ENCODE results near the gene PRPF40A. TPM values are rescaled to one million over a fixed set of nuclear protein-coding genes. Genes with fewer than 3 reads are reported as not detected.
A peak's percentile ranks its signal among the peaks of the same experiment; 100 is the strongest.

Gene PRPF40A
- total RNA-seq, 4 donors from 2014 or later, result 66.4 to 109 (median 82.8) TPM

GRCh38 chr2:152644189-152644873 lies 72.9 kb downstream of the PRPF40A start:
- no peak for DNase-seq (ENCODE audit: low spot score in 2 of 2)
- H3K27ac ChIP-seq, result no peak overlapping the region
- WGBS, result 96% methylated on average over 6 of the region's 6 CpGs
- H3K36me3 ChIP-seq, result peaks cover 31% of the 10 kb centered on the region
- no peaks in the 10 kb centered on the region for H3K27me3 ChIP-seq
- no peaks in the 10 kb centered on the region for H3K9me3 ChIP-seq
- H3K4me1 ChIP-seq, result peaks cover 29% of the 10 kb centered on the region
- TF ChIP-seq EP300 (IDR thresholded peaks at IDR 0.05) (no peak), POLR2A (IDR thresholded peaks at IDR 0.05) (no peak), POLR2AphosphoS5 (IDR thresholded peaks at IDR 0.05) (no peak), CTCF (IDR thresholded peaks at IDR 0.05) (no peak)
- H3K4me3 ChIP-seq, result no peak overlapping the region

GRCh38 chr2:152638590-152638989 lies 78.7 kb downstream of the PRPF40A start:
- no peak overlapping the region for H3K4me3 ChIP-seq
- TF ChIP-seq POLR2AphosphoS5 (IDR thresholded peaks at IDR 0.05), result no peak
- TF ChIP-seq EP300 (IDR thresholded peaks at IDR 0.05), result no peak
- no peak for TF ChIP-seq POLR2A (IDR thresholded peaks at IDR 0.05)
- no peak for TF ChIP-seq CTCF (IDR thresholded peaks at IDR 0.05)
- 79% methylated on average over 8 of the region's 8 CpGs for WGBS
- H3K36me3 ChIP-seq, result peaks cover 56% of the 10 kb centered on the region
- no peak for DNase-seq (ENCODE audit: low spot score in 2 of 2)
- H3K9me3 ChIP-seq, result no peaks in the 10 kb centered on the region
- H3K4me1 ChIP-seq, result no peaks in the 10 kb centered on the region
- H3K27me3 ChIP-seq, result no peaks in the 10 kb centered on the region
- no peak overlapping the region for H3K27ac ChIP-seq

GRCh38 chr2:152638056-152638455 lies 79.2 kb downstream of the PRPF40A start:
- Histone ChIP-seq H3K4me3 (no peak overlapping the region), H3K4me1 (no peaks in the 10 kb centered on the region), H3K36me3 (peaks cover 55% of the 10 kb centered on the region), H3K9me3 (no peaks in the 10 kb centered on the region), H3K27ac (no peak overlapping the region), H3K27me3 (no peaks in the 10 kb centered on the region)
- TF ChIP-seq POLR2AphosphoS5 (IDR thresholded peaks at IDR 0.05), result no peak
- TF ChIP-seq EP300 (IDR thresholded peaks at IDR 0.05), result no peak
- no peak for TF ChIP-seq POLR2A (IDR thresholded peaks at IDR 0.05)
- no peak for TF ChIP-seq CTCF (IDR thresholded peaks at IDR 0.05)
- DNase-seq (ENCODE audit: low spot score in 2 of 2), result no peak
- WGBS, result 100% methylated on average over 2 of the region's 2 CpGs

GRCh38 chr2:152637251-152637650 lies 80.0 kb downstream of the PRPF40A start:
- WGBS, result 88% methylated on average over 7 of the region's 7 CpGs
- H3K9me3 ChIP-seq, result no peaks in the 10 kb centered on the region
- no peaks in the 10 kb centered on the region for H3K27me3 ChIP-seq
- DNase-seq (ENCODE audit: low spot score in 2 of 2), result no peak
- H3K27ac ChIP-seq, result no peak overlapping the region
- H3K4me3 ChIP-seq, result no peak overlapping the region
- peaks cover 57% of the 10 kb centered on the region for H3K36me3 ChIP-seq
- no peaks in the 10 kb centered on the region for H3K4me1 ChIP-seq
- TF ChIP-seq POLR2AphosphoS5 (IDR thresholded peaks at IDR 0.05) (no peak), EP300 (IDR thresholded peaks at IDR 0.05) (no peak), CTCF (IDR thresholded peaks at IDR 0.05) (no peak), POLR2A (IDR thresholded peaks at IDR 0.05) (no peak)

- H3K4me1 ChIP-seq, result no peaks in the 10 kb centered on the region
- 39% methylated on average over 5 of the region's 5 CpGs for WGBS
- TF ChIP-seq EP300 (IDR thresholded peaks at IDR 0.05), result no peak
- TF ChIP-seq CTCF (IDR thresholded peaks at IDR 0.05), result peak; percentile 60 to 74
- no peaks in the 10 kb centered on the region for H3K27me3 ChIP-seq
- DNase-seq (ENCODE audit: low spot score in 2 of 2), result peak; percentile 68 to 81
- H3K9me3 ChIP-seq, result no peaks in the 10 kb centered on the region
- no peak overlapping the region for H3K4me3 ChIP-seq
- peaks cover 59% of the 10 kb centered on the region for H3K36me3 ChIP-seq
- H3K27ac ChIP-seq, result no peak overlapping the region
Observed at GRCh38 chr2:152635635-152636298, 81.5 kb downstream of the PRPF40A start.
